ENCODE results near the gene ASPSCR1.
A peak's percentile ranks its signal among the peaks of the same experiment; 100 is the strongest.

ASPSCR1 gene

DNA sequence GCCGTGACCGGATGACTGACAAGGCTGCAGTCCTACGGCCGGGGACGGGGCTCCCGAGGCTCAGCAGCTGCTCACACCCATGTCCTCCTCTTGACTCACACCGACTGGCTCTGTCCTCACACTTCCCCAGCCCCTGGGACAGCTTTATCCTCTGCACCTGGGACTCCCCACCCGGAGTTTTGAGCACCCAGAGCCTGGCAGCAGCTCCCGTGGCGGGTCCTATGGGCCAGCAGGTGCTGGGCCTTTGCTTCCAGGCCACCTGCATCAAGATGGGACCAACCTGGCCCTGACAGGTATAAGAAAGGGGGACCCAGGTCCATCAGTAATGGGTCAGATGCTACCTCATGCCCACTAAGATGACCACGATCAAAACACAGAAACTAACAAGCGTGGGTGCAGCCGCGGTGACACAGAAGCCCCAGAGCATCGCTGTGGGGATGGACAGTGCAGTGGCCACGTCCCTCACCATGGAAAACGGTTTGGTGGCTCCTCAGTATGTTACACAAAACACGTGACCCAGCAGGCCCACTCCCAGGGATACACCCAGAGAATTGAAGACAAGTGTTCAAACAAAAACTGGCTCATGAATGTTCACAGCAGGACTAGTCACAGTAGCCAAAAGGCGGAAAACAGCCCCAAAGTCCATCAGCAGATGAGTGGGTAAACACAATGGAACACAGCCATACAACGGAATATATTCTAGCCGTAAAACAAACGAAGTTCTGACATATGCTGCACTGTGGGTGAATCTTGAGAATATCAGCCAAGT is 13.2 kb upstream of the ASPSCR1 start:
- H3K36me3 ChIP-seq (ENCODE audit: insufficient read depth, low read length): no peaks in the 10 kb centered on the region
- H3K27ac ChIP-seq (ENCODE audit: low read depth, low read length): no peak overlapping the region
- H3K4me1 ChIP-seq (ENCODE audit: control insufficient read depth, insufficient read depth, low read length, unreplicated experiment): peaks cover 3% of the 10 kb centered on the region
- H3K4me3 ChIP-seq (ENCODE audit: low read depth, low read length): no peak overlapping the region
- H2AFZ ChIP-seq (ENCODE audit: low read length, unreplicated experiment): no peak overlapping the region
- peaks cover 43% of the 10 kb centered on the region for H3K27me3 ChIP-seq (ENCODE audit: insufficient read depth, low read length)
- no peaks in the 10 kb centered on the region for H3K79me2 ChIP-seq (ENCODE audit: control insufficient read depth, insufficient read depth, low read length, unreplicated experiment)

DNA sequence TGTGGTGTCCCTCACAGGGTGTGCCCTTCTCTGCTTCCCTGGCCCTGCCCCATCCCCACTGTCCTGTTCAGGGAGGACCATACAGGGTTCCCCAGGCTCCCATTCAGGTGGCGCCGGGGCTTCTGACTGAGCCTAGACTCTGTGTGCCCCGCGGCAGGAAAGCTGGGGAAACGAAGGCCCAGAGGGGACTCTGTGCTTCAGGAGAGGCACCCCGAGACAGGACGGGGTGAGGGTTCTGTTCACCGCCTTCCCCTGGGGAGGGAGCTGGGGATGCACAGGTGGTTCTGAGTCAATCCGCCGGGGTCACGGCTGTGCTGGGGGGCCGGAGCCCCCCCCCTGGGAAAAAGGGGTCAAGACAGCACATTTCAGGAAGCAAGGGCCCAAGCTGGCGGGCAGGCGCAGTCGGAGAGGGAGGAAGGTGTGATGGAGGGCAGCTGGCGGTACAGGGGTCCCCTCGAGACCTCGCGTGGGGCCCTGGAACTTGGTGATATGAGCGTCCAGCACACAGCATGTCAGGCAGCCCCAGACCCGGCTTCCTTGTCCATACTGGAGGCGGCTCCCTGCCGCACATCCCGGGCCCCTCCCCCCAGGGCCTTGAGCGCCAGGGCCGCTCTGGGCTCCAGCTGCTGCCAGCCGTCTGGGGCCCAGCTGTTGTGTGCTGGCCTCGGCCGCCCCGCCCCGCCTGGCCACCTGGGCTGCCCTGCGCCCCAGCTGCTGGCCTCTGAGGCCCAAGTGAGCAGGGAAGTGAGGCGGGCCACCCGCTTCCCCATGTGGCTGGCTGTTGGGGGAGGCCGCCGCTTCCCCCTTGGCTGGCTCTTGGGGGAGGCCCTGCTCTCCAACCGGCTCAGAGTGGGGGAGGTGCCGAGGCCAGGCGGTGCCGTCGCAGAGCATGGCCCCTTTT is 10.8 kb upstream of the ASPSCR1 start:
- peaks cover 27% of the 10 kb centered on the region for H3K27me3 ChIP-seq (ENCODE audit: insufficient read depth, low read length)
- no peaks in the 10 kb centered on the region for H3K79me2 ChIP-seq (ENCODE audit: control insufficient read depth, insufficient read depth, low read length, unreplicated experiment)
- H3K4me1 ChIP-seq (ENCODE audit: control insufficient read depth, insufficient read depth, low read length, unreplicated experiment): peaks cover 3% of the 10 kb centered on the region
- H3K27ac ChIP-seq (ENCODE audit: low read depth, low read length): no peak overlapping the region
- H3K4me3 ChIP-seq (ENCODE audit: low read depth, low read length): no peak overlapping the region
- no peaks in the 10 kb centered on the region for H3K36me3 ChIP-seq (ENCODE audit: insufficient read depth, low read length)
- H2AFZ ChIP-seq (ENCODE audit: low read length, unreplicated experiment): no peak overlapping the region

DNA sequence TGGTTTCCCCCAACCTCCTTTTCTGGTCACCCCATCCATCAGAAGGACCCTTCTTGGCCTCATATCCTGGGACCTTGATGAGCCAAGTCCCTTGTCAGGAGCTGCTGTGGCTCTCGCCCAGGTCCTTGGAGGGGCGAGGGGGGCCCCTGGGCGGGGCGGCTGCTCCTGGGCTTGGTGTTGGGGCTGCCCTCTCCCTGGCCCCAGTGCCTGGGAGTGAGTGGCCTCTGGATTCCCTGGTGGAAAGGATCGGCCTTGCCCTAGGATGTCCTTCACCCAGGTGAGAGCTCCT is 10.2 kb upstream of the ASPSCR1 start:
- Histone ChIP-seq H3K36me3 (ENCODE audit: insufficient read depth, low read length) (no peaks in the 10 kb centered on the region), H2AFZ (ENCODE audit: low read length, unreplicated experiment) (no peak overlapping the region), H3K4me1 (ENCODE audit: control insufficient read depth, insufficient read depth, low read length, unreplicated experiment) (peaks cover 3% of the 10 kb centered on the region), H3K27ac (ENCODE audit: low read depth, low read length) (no peak overlapping the region), H3K4me3 (ENCODE audit: low read depth, low read length) (no peak overlapping the region), H3K27me3 (ENCODE audit: insufficient read depth, low read length) (peaks cover 21% of the 10 kb centered on the region), H3K79me2 (ENCODE audit: control insufficient read depth, insufficient read depth, low read length, unreplicated experiment) (no peaks in the 10 kb centered on the region)

DNA sequence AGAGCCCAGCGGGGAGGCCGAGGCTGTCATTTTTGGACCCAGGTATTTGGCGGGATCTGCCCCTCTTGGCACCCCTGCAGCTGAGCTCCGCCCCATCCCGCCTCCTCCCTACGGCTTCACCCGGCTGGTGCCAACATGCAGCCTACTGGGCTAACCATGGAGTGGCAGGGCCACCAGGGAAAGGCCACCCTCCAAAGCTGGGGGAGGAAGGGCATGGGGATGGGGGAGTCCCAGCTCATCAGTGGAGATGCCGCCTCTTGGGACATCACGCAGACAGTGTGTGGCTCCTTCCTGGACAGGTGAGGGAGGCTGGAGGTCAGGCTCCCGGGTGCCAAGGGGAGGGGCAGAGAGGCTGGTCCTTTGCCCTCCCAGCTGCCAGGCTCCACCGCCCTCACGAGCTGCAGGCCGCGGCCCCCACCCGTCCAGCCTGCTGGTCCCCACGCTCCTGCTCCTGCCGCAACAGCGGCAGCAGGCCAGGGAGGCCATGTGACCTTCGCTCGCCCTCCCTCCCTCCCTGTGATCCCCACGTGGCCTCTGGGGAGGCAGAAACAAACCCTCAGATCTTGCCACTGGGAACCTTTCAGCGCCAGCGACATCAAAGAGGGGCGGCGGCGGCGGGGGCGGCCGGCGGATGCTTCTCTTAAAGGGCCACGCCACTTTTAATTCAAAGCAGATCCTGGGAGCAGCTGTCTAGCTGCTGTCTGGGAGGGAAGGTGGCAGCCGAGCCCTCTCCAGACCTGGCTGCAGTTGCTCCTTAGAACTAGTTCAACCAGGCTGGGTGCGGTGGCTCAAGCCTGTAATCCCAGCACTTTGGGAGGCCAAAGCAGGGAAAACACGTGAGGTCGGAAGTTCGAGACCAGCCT is 9.7 kb upstream of the ASPSCR1 start:
- H3K36me3 ChIP-seq (ENCODE audit: insufficient read depth, low read length): no peaks in the 10 kb centered on the region
- H3K27ac ChIP-seq (ENCODE audit: low read depth, low read length): no peak overlapping the region
- peaks cover 3% of the 10 kb centered on the region for H3K4me1 ChIP-seq (ENCODE audit: control insufficient read depth, insufficient read depth, low read length, unreplicated experiment)
- peak overlapping the region; percentile 20; the same call in 1 of the 2 replicates for H3K4me3 ChIP-seq (ENCODE audit: low read depth, low read length)
- H2AFZ ChIP-seq (ENCODE audit: low read length, unreplicated experiment): no peak overlapping the region
- peaks cover 16% of the 10 kb centered on the region; the same call in 1 of the 2 replicates for H3K27me3 ChIP-seq (ENCODE audit: insufficient read depth, low read length)
- H3K79me2 ChIP-seq (ENCODE audit: control insufficient read depth, insufficient read depth, low read length, unreplicated experiment): no peaks in the 10 kb centered on the region

DNA sequence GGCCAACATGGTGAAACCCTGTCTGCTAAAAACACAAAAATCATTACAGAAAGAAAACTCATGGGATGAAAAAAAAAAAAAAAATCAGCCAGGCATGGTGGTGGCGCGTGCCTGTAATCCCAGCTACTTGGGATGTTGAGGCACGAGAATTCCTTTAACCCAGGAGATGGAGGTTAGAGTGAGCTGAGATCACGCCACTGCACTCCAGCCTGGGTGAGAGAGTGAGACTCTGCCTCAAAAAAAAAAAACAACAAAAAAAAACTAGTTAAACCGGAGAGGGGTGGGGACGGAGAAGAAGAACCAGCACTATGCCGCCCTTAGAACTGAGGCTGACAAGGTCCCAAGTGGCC is 9.1 kb upstream of the ASPSCR1 start:
- peaks cover 11% of the 10 kb centered on the region; the same call in 1 of the 2 replicates for H3K27me3 ChIP-seq (ENCODE audit: insufficient read depth, low read length)
- H2AFZ ChIP-seq (ENCODE audit: low read length, unreplicated experiment): no peak overlapping the region
- H3K4me1 ChIP-seq (ENCODE audit: control insufficient read depth, insufficient read depth, low read length, unreplicated experiment): peaks cover 3% of the 10 kb centered on the region
- H3K36me3 ChIP-seq (ENCODE audit: insufficient read depth, low read length): no peaks in the 10 kb centered on the region
- no peak overlapping the region for H3K27ac ChIP-seq (ENCODE audit: low read depth, low read length)
- H3K79me2 ChIP-seq (ENCODE audit: control insufficient read depth, insufficient read depth, low read length, unreplicated experiment): no peaks in the 10 kb centered on the region
- H3K4me3 ChIP-seq (ENCODE audit: low read depth, low read length): peak overlapping the region; percentile 20; the same call in 1 of the 2 replicates

DNA sequence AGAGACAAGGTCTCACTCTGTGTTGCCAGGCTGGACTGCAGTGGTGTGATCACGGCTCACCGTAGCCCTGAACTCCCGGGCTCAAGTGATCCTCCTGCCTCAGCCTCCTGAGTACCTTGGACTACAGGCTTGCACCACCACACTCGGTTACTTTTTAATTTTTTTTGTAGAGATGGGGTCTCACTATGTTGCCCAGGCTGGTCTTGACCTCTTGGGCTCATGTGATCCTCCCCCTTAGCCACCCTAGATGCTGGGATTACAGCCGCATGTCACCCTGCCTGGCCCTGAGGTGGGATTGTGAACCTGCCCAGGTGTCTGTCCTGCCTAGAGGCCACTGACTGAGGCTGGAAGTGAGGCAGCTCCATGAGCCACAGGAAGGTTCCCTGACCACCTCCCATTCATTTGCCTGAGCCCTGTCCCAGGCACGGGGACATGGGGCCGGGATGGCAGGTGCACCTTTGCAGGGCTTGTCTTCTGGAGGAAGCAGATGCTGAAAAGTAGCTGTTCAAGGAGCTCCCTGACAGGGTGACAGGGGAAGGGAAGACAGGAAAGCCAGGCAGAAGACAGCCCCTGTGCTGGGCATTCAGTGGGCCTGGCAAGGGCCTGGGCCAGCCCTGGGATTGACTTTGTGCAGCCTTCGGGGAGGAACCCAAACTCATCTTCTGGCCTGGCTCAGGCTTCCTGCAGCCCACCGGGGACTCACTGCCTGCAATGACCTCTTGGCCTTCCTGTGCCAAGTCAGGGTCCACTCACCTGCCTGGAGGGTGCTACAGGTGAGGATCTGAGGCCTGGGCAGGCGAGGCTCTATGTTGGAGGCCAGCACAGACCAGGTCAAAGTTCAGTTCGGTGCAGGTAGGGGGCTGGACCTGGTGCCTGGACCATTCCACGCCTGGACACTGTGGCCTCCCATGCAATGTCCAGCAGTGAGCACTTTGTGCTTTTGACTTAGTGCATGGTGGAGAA is 8.3 kb upstream of the ASPSCR1 start:
- no peak overlapping the region for H2AFZ ChIP-seq (ENCODE audit: low read length, unreplicated experiment)
- no peaks in the 10 kb centered on the region for H3K36me3 ChIP-seq (ENCODE audit: insufficient read depth, low read length)
- H3K4me1 ChIP-seq (ENCODE audit: control insufficient read depth, insufficient read depth, low read length, unreplicated experiment): peaks cover 3% of the 10 kb centered on the region
- H3K4me3 ChIP-seq (ENCODE audit: low read depth, low read length): no peak overlapping the region
- H3K27me3 ChIP-seq (ENCODE audit: insufficient read depth, low read length): peaks cover 4% of the 10 kb centered on the region; the same call in 1 of the 2 replicates
- H3K27ac ChIP-seq (ENCODE audit: low read depth, low read length): no peak overlapping the region
- no peaks in the 10 kb centered on the region for H3K79me2 ChIP-seq (ENCODE audit: control insufficient read depth, insufficient read depth, low read length, unreplicated experiment)

DNA sequence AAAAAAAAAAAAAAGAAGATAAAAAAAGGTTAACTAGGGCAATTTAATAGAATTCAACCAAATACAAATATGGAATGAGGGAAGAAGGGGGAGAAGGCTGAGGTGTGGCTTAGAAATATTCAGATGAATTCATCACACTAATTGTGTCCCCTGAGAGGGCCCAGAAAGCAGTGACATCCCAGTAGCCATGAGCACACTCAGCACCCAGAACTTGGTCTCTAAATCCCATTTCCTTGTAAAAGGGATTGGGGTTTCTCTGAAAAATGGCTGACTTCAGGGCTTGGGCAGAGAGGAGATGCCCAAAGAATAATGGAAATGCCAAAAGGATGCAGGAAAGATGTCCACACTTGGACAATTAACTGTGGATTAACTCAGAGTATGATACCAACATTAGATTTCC is 4.0 kb upstream of the ASPSCR1 start:
- no peaks in the 10 kb centered on the region for H3K36me3 ChIP-seq (ENCODE audit: insufficient read depth, low read length)
- peaks cover 6% of the 10 kb centered on the region for H3K4me1 ChIP-seq (ENCODE audit: control insufficient read depth, insufficient read depth, low read length, unreplicated experiment)
- H3K27me3 ChIP-seq (ENCODE audit: insufficient read depth, low read length): no peaks in the 10 kb centered on the region
- H3K27ac ChIP-seq (ENCODE audit: low read depth, low read length): no peak overlapping the region
- H2AFZ ChIP-seq (ENCODE audit: low read length, unreplicated experiment): no peak overlapping the region
- H3K4me3 ChIP-seq (ENCODE audit: low read depth, low read length): no peak overlapping the region
- H3K79me2 ChIP-seq (ENCODE audit: control insufficient read depth, insufficient read depth, low read length, unreplicated experiment): no peaks in the 10 kb centered on the region

DNA sequence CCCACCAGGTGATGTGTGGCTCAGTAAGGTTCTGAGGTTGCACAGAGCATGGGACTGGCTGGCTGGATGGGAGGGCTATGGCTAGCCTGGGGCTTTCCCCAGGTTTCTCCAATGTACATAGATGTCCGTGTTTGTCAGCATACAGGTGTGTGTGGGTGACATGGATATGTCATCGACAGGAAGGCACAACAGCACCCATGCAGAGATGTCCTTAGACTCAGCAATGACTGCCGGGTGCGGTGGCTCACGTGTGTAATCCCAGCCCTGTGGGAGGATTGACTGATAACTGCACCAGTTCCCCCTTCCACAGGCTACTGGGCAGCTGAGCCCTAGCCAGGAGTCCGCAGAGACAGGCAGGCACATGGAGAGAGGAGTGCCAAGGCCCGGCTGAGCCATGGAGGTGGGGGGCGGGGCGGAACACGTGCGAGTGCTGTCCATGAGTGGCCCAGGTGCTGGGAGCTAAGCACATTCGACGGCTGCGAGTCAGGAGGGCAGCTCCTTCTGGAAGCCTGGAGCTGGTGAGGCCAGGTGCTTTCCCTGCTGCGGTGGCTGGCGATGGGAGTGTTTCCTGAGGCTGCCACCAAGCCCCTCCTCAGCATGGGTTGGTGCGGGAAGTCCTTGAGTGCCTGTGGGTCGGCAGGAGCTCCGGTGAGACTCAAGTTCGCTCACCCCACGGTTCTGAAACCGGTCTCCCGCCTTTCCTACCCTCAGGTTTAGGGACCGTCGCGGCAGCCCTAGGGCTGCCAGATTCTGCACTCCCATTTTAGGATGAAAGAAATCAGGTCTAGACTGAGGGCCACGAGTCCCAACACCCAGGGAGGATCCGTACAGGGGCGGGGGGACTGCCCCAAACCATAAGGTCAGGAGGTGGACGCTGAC is 858 bp upstream of the ASPSCR1 start:
- Histone ChIP-seq H3K4me1 (ENCODE audit: control insufficient read depth, insufficient read depth, low read length, unreplicated experiment) (peaks cover 8% of the 10 kb centered on the region), H3K36me3 (ENCODE audit: insufficient read depth, low read length) (no peaks in the 10 kb centered on the region), H2AFZ (ENCODE audit: low read length, unreplicated experiment) (peak overlapping the region; percentile 57), H3K79me2 (ENCODE audit: control insufficient read depth, insufficient read depth, low read length, unreplicated experiment) (no peaks in the 10 kb centered on the region), H3K27me3 (ENCODE audit: insufficient read depth, low read length) (no peaks in the 10 kb centered on the region), H3K4me3 (ENCODE audit: low read depth, low read length) (peak overlapping the region; percentile 80), H3K27ac (ENCODE audit: low read depth, low read length) (no peak overlapping the region)

DNA sequence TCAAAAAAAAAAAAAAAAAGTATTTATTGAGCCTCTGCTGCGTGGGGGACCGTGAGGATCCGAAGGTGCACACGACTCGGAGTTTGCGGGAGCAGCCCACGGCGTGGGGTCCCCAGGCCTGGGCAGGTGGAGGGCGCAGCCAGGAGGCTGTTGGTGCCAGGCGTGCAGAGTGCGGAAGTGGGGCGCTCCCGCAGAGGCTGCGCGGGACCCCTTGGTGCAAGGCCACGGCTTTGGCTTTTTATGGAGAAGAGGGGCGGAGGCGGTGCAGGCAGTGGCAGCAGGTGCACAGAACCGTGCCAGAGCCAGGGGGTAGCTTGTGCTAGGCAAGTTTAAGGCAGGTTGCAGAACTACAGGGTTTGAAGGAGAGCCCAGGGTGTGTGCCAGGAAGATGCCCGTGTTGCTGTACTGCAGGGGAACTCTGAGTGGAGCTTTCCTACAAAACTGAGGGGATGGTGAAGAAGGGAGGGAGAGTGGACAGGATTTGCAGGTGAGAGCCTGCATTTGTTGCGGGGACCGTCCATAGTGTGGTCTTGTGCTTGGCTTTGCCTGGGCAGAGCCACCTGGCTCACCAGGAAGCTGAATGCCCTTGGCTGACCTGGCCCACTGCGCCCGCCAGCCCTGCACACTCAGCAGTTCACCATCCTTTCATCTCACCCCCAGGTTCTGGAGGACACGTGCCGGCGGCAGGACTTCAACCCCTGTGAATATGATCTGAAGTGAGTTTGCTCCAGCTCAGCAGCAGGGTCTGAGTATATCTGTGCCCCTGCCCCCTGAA is 1.3 kb downstream of the ASPSCR1 start:
- Histone ChIP-seq H2AFZ (ENCODE audit: low read length, unreplicated experiment) (no peak overlapping the region), H3K27ac (ENCODE audit: low read depth, low read length) (no peak overlapping the region), H3K4me3 (ENCODE audit: low read depth, low read length) (peak overlapping the region; percentile 80), H3K27me3 (ENCODE audit: insufficient read depth, low read length) (no peaks in the 10 kb centered on the region), H3K79me2 (ENCODE audit: control insufficient read depth, insufficient read depth, low read length, unreplicated experiment) (no peaks in the 10 kb centered on the region), H3K36me3 (ENCODE audit: insufficient read depth, low read length) (no peaks in the 10 kb centered on the region), H3K4me1 (ENCODE audit: control insufficient read depth, insufficient read depth, low read length, unreplicated experiment) (peaks cover 8% of the 10 kb centered on the region)
